Trophoblast cell (in vitro differentiated cells and primary cell): ENCODE measurements around the gene MARS1.

Source experiments
- DNase-seq, 2 donors: peaks; one replicate each; pipeline ENCODE4 v3.0.0-alpha.2; 2016
- H2AFZ ChIP-seq: 2 replicates; pipeline ENCODE4 v1.6.1; 2013; ENCODE audit warnings: low read length, moderate library complexity, mild to moderate bottlenecking; ENCODE audit not compliant: insufficient read depth, poor library complexity
- H2AK5ac ChIP-seq: 2 replicates; pipeline ENCODE4 v1.6.1; 2013; ENCODE audit warnings: mild to moderate bottlenecking, low read length
- H2BK120ac ChIP-seq: 2 replicates; pipeline ENCODE4 v1.6.1; 2013; ENCODE audit warnings: low read length, mild to moderate bottlenecking, moderate library complexity; ENCODE audit not compliant: insufficient read depth, poor library complexity
- H2BK12ac ChIP-seq: 2 replicates; pipeline ENCODE4 v1.6.1; 2013; ENCODE audit warnings: mild to moderate bottlenecking, low read length, moderate library complexity
- H2BK5ac ChIP-seq: 2 replicates; pipeline ENCODE4 v1.6.1; 2013; ENCODE audit warnings: low read length, low read depth, moderate library complexity, mild to moderate bottlenecking; ENCODE audit not compliant: poor library complexity
- H3K14ac ChIP-seq: 2 replicates; pipeline ENCODE4 v1.6.1; 2013; ENCODE audit warnings: mild to moderate bottlenecking, low read length
- H3K18ac ChIP-seq: 2 replicates; pipeline ENCODE4 v1.6.1; 2013; ENCODE audit warnings: mild to moderate bottlenecking, low read length
- H3K23ac ChIP-seq: 2 replicates; pipeline ENCODE4 v1.6.1; 2013; ENCODE audit warnings: low read length
- H3K27ac ChIP-seq: 2 replicates; pipeline ENCODE4 v1.5.1; 2013; ENCODE audit warnings: low read depth, mild to moderate bottlenecking, inconsistent platforms, low read length, moderate library complexity
- H3K27me3 ChIP-seq: 2 replicates; pipeline ENCODE4 v1.6.1; 2013; ENCODE audit warnings: inconsistent platforms, mild to moderate bottlenecking, low read length, moderate library complexity; ENCODE audit not compliant: insufficient read depth
- H3K36me3 ChIP-seq, 2 experiments: 1 replicate in 1 of 2; 2 replicates in 1 of 2; pipeline ENCODE4 v1.6.1; 2013; ENCODE audit warnings: low read length in 2 of 2, mild to moderate bottlenecking in 2 of 2, moderate library complexity in 1 of 2; ENCODE audit not compliant: insufficient read depth in 2 of 2, control insufficient read depth in 1 of 2
- H3K4ac ChIP-seq: 2 replicates; pipeline ENCODE4 v1.6.1; 2013; ENCODE audit warnings: low read depth, mild to moderate bottlenecking, low read length, moderate library complexity
- H3K4me1 ChIP-seq, 2 experiments: 1 replicate in 1 of 2; 2 replicates in 1 of 2; pipeline ENCODE4 v1.6.1; 2013; ENCODE audit warnings: low read length in 2 of 2, mild to moderate bottlenecking in 2 of 2, moderate library complexity in 1 of 2; ENCODE audit not compliant: insufficient read depth in 2 of 2, control insufficient read depth in 1 of 2
- H3K4me2 ChIP-seq: 2 replicates; pipeline ENCODE4 v1.6.1; 2013; ENCODE audit warnings: inconsistent platforms, mild to moderate bottlenecking, low read length, moderate library complexity
- H3K4me3 ChIP-seq: 2 replicates; pipeline ENCODE4 v1.5.1; 2013; ENCODE audit warnings: mild to moderate bottlenecking, low read depth, low read length, inconsistent platforms
- H3K79me1 ChIP-seq: one replicate; pipeline ENCODE4 v1.6.1; 2013; ENCODE audit warnings: low read length
- H3K79me2 ChIP-seq: 2 replicates; pipeline ENCODE4 v1.6.1; 2013; ENCODE audit warnings: low read length, mild to moderate bottlenecking; ENCODE audit not compliant: control insufficient read depth, insufficient read depth, poor library complexity
- H3K9ac ChIP-seq: 2 replicates; pipeline ENCODE4 v1.6.1; 2013; ENCODE audit warnings: mild to moderate bottlenecking, low read length
- H3K9me3 ChIP-seq: 2 replicates; pipeline ENCODE4 v1.6.1; 2013; ENCODE audit warnings: low read depth, mild to moderate bottlenecking, control low read depth, inconsistent platforms, low read length; ENCODE audit not compliant: insufficient read depth
- H4K12ac ChIP-seq: 2 replicates; pipeline ENCODE4 v1.6.1; 2013; ENCODE audit warnings: low read depth, mild to moderate bottlenecking, low read length, moderate library complexity
- H4K8ac ChIP-seq: 2 replicates; pipeline ENCODE4 v1.6.1; 2013; ENCODE audit warnings: low read depth, mild to moderate bottlenecking, low read length, moderate library complexity
- H4K91ac ChIP-seq: one replicate; pipeline ENCODE4 v1.6.1; 2013; ENCODE audit warnings: low read depth, mild to moderate bottlenecking, low read length, moderate library complexity
- WGBS: extraction: QIAGEN DNeasy Blood & Tissue Kit; methylation state at CpG from one replicate; pipeline ENCODE4 v1.1.7; 2013; ENCODE audit warnings: missing lambda C conversion rate; ENCODE audit not compliant: insufficient read length, insufficient coverage; ENCODE audit errors: extremely low coverage; 5-methylcytosine and 5-hydroxymethylcytosine counted together

MARS1 gene

DNA sequence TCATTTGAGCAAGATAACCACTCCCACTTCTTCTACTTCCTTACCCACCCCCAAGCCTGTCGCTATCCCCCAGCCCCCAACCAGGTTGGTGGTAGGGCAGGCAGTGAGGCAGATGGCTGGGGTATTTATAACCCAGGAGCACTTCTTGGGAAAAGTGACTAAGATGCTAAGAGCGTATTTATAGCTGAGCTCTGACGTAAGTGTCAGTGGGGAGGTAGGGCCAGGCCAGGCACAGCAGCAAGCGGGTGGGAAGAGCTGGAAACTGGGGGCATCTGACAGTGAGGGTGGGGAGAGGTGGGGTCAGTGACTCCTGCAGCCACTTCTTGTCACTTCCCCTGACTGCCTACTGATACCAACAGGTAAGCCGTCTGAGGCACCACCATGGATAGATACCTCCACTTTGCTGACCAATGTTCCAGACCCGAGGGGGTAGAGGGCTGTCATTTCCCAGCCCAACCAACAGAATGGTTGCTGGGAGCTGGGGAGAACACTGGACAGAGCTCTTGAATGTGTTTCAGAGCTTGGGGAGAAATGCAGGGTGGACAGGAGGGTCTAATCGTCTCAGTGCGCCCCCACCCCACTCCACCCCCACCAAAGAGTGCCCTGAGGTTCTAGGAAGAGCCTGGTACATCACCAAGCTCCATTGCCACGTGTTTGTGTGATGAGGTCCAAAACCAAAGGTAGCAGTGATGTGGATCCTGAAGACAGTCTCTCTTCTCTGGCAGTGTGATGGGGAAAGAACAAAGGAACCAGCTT lies 35.5 kb upstream of the MARS1 start:
- H2AFZ ChIP-seq: no peak overlapping the region

DNA sequence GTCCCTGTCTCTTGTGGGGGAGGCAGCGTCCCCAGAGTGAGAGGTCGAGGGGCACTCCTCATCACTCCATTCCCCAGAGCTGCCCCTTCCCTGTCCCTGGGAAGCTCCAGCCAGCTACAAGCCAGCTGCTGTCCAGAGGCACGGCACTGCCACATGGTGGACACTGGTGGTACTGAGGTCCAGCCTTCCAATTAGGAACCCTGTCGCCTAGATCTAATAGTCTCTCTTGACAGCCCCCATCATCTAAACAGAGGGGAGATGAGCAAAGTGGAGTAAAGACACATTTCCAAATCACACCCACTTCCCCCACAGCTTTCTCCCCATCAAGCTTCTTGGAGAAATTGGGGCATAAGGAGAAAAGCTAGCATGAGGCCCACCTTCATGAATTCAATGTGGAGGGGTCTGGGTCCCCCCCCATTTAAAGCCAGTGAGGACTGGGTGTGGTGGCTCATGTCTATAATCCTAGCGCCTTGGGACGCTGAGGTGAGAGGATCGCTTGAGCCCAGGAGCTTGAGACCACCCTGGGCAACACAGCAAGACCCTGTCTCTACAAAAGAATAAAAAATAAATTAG lies 34.8 kb upstream of the MARS1 start:
- peak; percentile 68 to 85 for DNase-seq
- H4K8ac ChIP-seq: no peak overlapping the region
- H2BK5ac ChIP-seq: no peak overlapping the region
- H3K4ac ChIP-seq: no peak overlapping the region
- H4K91ac ChIP-seq: no peak overlapping the region
- no peak overlapping the region for H3K9ac ChIP-seq
- H4K12ac ChIP-seq: no peak overlapping the region
- H3K23ac ChIP-seq: no peak overlapping the region
- no peaks in the 10 kb centered on the region for H3K36me3 ChIP-seq
- no peak overlapping the region for H2AK5ac ChIP-seq
- H2AFZ ChIP-seq: no peak overlapping the region
- H3K27me3 ChIP-seq: no peaks in the 10 kb centered on the region
- H3K4me3 ChIP-seq: no peak overlapping the region
- H3K4me1 ChIP-seq: no peaks in the 10 kb centered on the region
- no peaks in the 10 kb centered on the region for H3K79me2 ChIP-seq
- no CpG with 5 or more reads among the region's 7 CpGs for WGBS
- H3K9me3 ChIP-seq: no peaks in the 10 kb centered on the region
- no peak overlapping the region for H3K14ac ChIP-seq
- no peaks in the 10 kb centered on the region for H3K79me1 ChIP-seq
- no peak overlapping the region for H2BK120ac ChIP-seq
- no peak overlapping the region for H3K27ac ChIP-seq
- H3K4me2 ChIP-seq: no peak overlapping the region
- H3K18ac ChIP-seq: no peak overlapping the region
- H2BK12ac ChIP-seq: no peak overlapping the region

More for the DNA sequence above, 35.5 kb upstream of the MARS1 start:
- no peak overlapping the region for H4K12ac ChIP-seq
- H2BK12ac ChIP-seq: no peak overlapping the region
- H2BK5ac ChIP-seq: no peak overlapping the region
- peak in 1 of 2 donors; percentile 17 for DNase-seq
- H3K14ac ChIP-seq: no peak overlapping the region
- H3K4me1 ChIP-seq: no peaks in the 10 kb centered on the region
- H4K8ac ChIP-seq: no peak overlapping the region
- H3K27me3 ChIP-seq: no peaks in the 10 kb centered on the region
- H4K91ac ChIP-seq: no peak overlapping the region
- H2BK120ac ChIP-seq: no peak overlapping the region
- no peak overlapping the region for H2AK5ac ChIP-seq
- WGBS: no CpG with 5 or more reads among the region's 9 CpGs
- no peaks in the 10 kb centered on the region for H3K9me3 ChIP-seq
- H3K9ac ChIP-seq: no peak overlapping the region
- H3K79me1 ChIP-seq: no peaks in the 10 kb centered on the region
- no peaks in the 10 kb centered on the region for H3K36me3 ChIP-seq
- H3K23ac ChIP-seq: no peak overlapping the region
- no peak overlapping the region for H3K27ac ChIP-seq
- H3K18ac ChIP-seq: no peak overlapping the region
- no peak overlapping the region for H3K4me2 ChIP-seq
- H3K79me2 ChIP-seq: no peaks in the 10 kb centered on the region
- H3K4me3 ChIP-seq: no peak overlapping the region
- no peak overlapping the region for H3K4ac ChIP-seq

DNA sequence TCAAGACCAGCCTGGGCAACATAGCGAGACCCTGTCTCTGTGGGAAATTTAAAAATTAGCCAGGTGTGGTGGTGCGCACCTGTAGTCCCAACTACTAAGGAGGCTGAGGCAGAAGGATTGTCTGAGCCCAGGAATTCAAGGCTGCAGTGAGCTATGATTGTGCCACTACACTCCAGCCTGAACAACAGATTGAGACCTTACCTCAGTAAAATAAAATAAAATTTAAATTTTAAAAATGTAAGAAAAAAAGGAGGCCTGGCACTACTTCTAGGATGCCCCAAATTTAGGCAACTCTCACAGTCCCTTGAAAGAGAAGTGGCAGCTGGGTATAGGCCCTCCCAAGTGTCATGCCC lies 33.7 kb upstream of the MARS1 start:
- H2BK5ac ChIP-seq: no peak overlapping the region
- no peak overlapping the region for H2BK12ac ChIP-seq
- no peaks in the 10 kb centered on the region for H3K27me3 ChIP-seq
- no peak overlapping the region for H4K8ac ChIP-seq
- no peak overlapping the region for H3K4ac ChIP-seq
- peaks cover 2% of the 10 kb centered on the region for H3K79me1 ChIP-seq
- no peaks in the 10 kb centered on the region for H3K36me3 ChIP-seq
- no peak overlapping the region for H3K18ac ChIP-seq
- H3K9ac ChIP-seq: no peak overlapping the region
- H3K27ac ChIP-seq: no peak overlapping the region
- no peaks in the 10 kb centered on the region for H3K4me1 ChIP-seq
- no peak overlapping the region for H4K91ac ChIP-seq
- no peak overlapping the region for H2BK120ac ChIP-seq
- no peak overlapping the region for H2AK5ac ChIP-seq
- H3K4me2 ChIP-seq: no peak overlapping the region
- no peaks in the 10 kb centered on the region for H3K79me2 ChIP-seq
- H3K14ac ChIP-seq: no peak overlapping the region
- H2AFZ ChIP-seq: no peak overlapping the region
- no CpG with 5 or more reads among the region's 2 CpGs for WGBS
- no peaks in the 10 kb centered on the region for H3K9me3 ChIP-seq
- no peak overlapping the region for H3K4me3 ChIP-seq
- H3K23ac ChIP-seq: no peak overlapping the region
- no peak overlapping the region for H4K12ac ChIP-seq
- no peak for DNase-seq

DNA sequence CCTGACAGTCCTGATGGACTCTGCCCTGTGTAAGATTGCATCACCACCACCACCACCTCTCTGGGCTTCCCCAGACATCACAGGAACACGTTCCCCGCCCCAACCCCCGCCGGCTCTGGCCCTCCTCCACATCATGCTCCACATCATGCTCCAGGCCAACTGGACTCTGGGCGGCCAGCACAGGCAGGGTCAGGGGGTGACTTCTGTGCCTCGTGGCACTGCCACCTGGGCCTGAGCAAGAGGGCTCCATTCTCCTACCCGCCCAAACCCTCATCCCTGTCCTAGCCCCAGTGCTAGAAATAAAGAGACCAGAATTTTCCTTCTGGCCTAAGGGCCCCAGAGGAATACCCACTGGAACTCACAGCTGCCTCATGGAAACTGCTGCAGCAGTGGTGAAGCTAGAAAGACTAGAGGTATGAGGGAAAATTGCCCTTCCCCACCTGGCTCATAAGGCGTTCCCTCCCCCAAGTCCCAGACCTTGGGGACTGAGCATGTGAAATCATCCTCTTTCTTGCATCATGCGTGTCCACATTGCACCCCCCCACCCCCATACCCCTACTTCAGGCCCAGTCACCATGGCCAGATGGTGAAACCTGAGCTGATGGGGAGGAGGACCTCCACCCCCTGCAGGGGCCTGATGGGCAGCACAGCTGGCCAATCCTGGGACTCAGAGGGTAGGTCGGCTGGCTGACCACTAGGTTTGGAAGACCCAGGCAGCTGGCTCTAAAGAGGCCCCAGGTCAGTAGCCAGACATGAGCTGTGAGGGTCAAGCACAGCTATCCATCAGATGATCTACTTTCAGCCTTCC lies 33.1 kb upstream of the MARS1 start, which contains the start of gene INHBE:
Gene INHBE, plus strand, starts transcription at position 742 of the 808 bp plus-strand sequence. CDS start 230 bp downstream, outside the sequence.
- DNase-seq: no peak
- H3K4me2 ChIP-seq: no peak within 1 kb of the TSS
- H3K18ac ChIP-seq: no peak within 1 kb of the TSS
- no peaks in the 10 kb centered on the region for H3K79me2 ChIP-seq
- no peak within 1 kb of the TSS for H3K4me3 ChIP-seq
- H2AK5ac ChIP-seq: no peak within 1 kb of the TSS
- no peak within 1 kb of the TSS for H3K27ac ChIP-seq
- H3K9me3 ChIP-seq: no peaks in the 10 kb centered on the region
- no peak within 1 kb of the TSS for H3K9ac ChIP-seq
- H4K8ac ChIP-seq: no peak within 1 kb of the TSS
- H3K36me3 ChIP-seq: no peaks in the 10 kb centered on the region
- H3K27me3 ChIP-seq: no peaks in the 10 kb centered on the region
- no peak within 1 kb of the TSS for H4K12ac ChIP-seq
- H3K4ac ChIP-seq: no peak within 1 kb of the TSS
- H3K14ac ChIP-seq: no peak within 1 kb of the TSS
- WGBS: no CpG with 5 or more reads among the region's 10 CpGs
- H3K23ac ChIP-seq: no peak within 1 kb of the TSS
- H2BK12ac ChIP-seq: no peak within 1 kb of the TSS
- peak within 1 kb of the TSS; percentile 28 for H2AFZ ChIP-seq
- no peak within 1 kb of the TSS for H4K91ac ChIP-seq
- H2BK120ac ChIP-seq: no peak within 1 kb of the TSS
- H2BK5ac ChIP-seq: no peak within 1 kb of the TSS
- H3K79me1 ChIP-seq: peaks cover 4% of the 10 kb centered on the region
- no peaks in the 10 kb centered on the region for H3K4me1 ChIP-seq
